Central memory CD8-positive, alpha-beta T cell (primary cell): ENCODE results near the gene GHRH.

Experiments used
- ATAC-seq: fragments of 150-1000 bp; cut with Tn5 transposase; replicated peaks from 2 replicates; pipeline ENCODE4 v1.10.0; 2022; ENCODE audit warnings: mild to moderate bottlenecking, moderate FRiP score, moderate number of reproducible peaks; ENCODE audit not compliant: poor library complexity, severe bottlenecking; ENCODE audit errors: extremely low read depth
- DNase-seq, 2 donors: peaks; one replicate each; pipeline ENCODE4 v3.0.0; 2021; ENCODE audit warnings: low spot score in 2 of 2
- H3K27ac Mint-ChIP-seq: one replicate; pipeline ENCODE4 v1.8.0; 2022; ENCODE audit warnings: low read depth, mild to moderate bottlenecking, moderate library complexity, mixed read lengths
- H3K27me3 Mint-ChIP-seq: one replicate; pipeline ENCODE4 v1.8.0; 2022; ENCODE audit warnings: mixed read lengths
- H3K36me3 Mint-ChIP-seq: one replicate; pipeline ENCODE4 v1.8.0; 2022; ENCODE audit warnings: mild to moderate bottlenecking, moderate library complexity, mixed read lengths; ENCODE audit not compliant: insufficient read depth
- H3K4me1 Mint-ChIP-seq: one replicate; pipeline ENCODE4 v1.8.0; 2022; ENCODE audit warnings: mixed read lengths
- H3K4me3 Mint-ChIP-seq: one replicate; pipeline ENCODE4 v1.8.0; 2022; ENCODE audit warnings: mild to moderate bottlenecking, moderate library complexity, mixed read lengths
- H3K9me3 Mint-ChIP-seq: one replicate; pipeline ENCODE4 v1.8.0; 2022; ENCODE audit warnings: mixed read lengths

The GHRH gene

GRCh38 chr20:37201827-37202162 lies 59.8 kb downstream of the GHRH start:
- Mint-ChIP-seq H3K4me1 (peaks cover 13% of the 10 kb centered on the region), H3K9me3 (no peaks in the 10 kb centered on the region), H3K4me3 (no peak overlapping the region), H3K27ac (no peak overlapping the region), H3K27me3 (no peaks in the 10 kb centered on the region), H3K36me3 (peaks cover 63% of the 10 kb centered on the region)
- no peak for ATAC-seq
- DNase-seq, result no peak
